H1 (cell line): Measurements from ENCODE around the gene RCBTB1. TPM values are rescaled to one million over a fixed set of nuclear protein-coding genes. Genes with fewer than 3 reads are reported as not detected.

ENCODE experiments used
- CTCF ChIA-PET: fragments of 300-600 bp; sonication (Branson Sonifier 250); formaldehyde crosslinking; loops from one replicate; lab custom pipeline; 2021; ENCODE audit not compliant: partially characterized antibody; lab: Charles Lee
- POLR2A ChIA-PET: fragments of 300-600 bp; sonication (Branson Sonifier 250); formaldehyde crosslinking; loops from one replicate; lab custom pipeline; 2021; ENCODE audit warnings: inconsistent platforms; ENCODE audit not compliant: partially characterized antibody; lab: Charles Lee
- DNase-seq, 2 experiments: peaks; one replicate each; pipeline versions ENCODE4 v3.0.0 to v3.0.0-alpha.2; 2010 to 2022; ENCODE audit warnings: low spot score in 2 of 2, low read depth in 1 of 2, mixed read lengths in 1 of 2
- FAIRE-seq: peaks from 2 replicates; lab custom pipeline; 2011; peaks lifted over from hg19 to GRCh38; lab: Jason Lieb, UNC
- H2AFZ ChIP-seq: 2 replicates; pipeline ENCODE4 v1.8.1; 2012; ENCODE audit warnings: low read length, inconsistent platforms
- H2AK5ac ChIP-seq: 2 replicates; pipeline ENCODE4 v1.6.1; 2013; ENCODE audit warnings: low read depth, low read length
- H2BK120ac ChIP-seq: replicated peaks from 2 replicates; pipeline ENCODE3; 2013; ENCODE audit warnings: low read depth, low read length, inconsistent platforms
- H2BK12ac ChIP-seq: 2 replicates; pipeline ENCODE4 v1.6.1; 2013; ENCODE audit warnings: low read depth, low read length
- H2BK15ac ChIP-seq: 2 replicates; pipeline ENCODE4 v1.6.1; 2013; ENCODE audit warnings: low read length
- H2BK20ac ChIP-seq: 2 replicates; pipeline ENCODE4 v1.6.1; 2013; ENCODE audit warnings: low read length
- H2BK5ac ChIP-seq: 2 replicates; pipeline ENCODE4 v1.6.1; 2013; ENCODE audit warnings: low read depth, low read length
- H3K14ac ChIP-seq: 2 replicates; pipeline ENCODE4 v1.6.1; 2013; ENCODE audit warnings: inconsistent platforms; ENCODE audit not compliant: insufficient read length
- H3K18ac ChIP-seq: 2 replicates; pipeline ENCODE4 v1.6.1; 2013; ENCODE audit warnings: low read length; ENCODE audit errors: extremely low read depth
- H3K23ac ChIP-seq: 2 replicates; pipeline ENCODE4 v1.6.1; 2013; ENCODE audit warnings: inconsistent platforms; ENCODE audit not compliant: insufficient read length
- H3K23me2 ChIP-seq: 2 replicates; pipeline ENCODE4 v1.6.1; 2013; ENCODE audit warnings: low read depth, low read length
- H3K27ac ChIP-seq: 2 replicates; pipeline ENCODE4 v1.6.1; 2011; ENCODE audit warnings: low read depth, low read length, inconsistent platforms
- H3K27me3 ChIP-seq, 4 experiments: replicated peaks in 1 of 4; 1 replicate in 1 of 4; 2 replicates in 3 of 4; pipeline versions ENCODE4 v1.6.1 to v1.8.1; 2011 to 2013; ENCODE audit warnings: low read length in 3 of 4, mild to moderate bottlenecking in 3 of 4, inconsistent platforms in 2 of 4, mixed read lengths in 2 of 4, moderate library complexity in 1 of 4; ENCODE audit not compliant: control insufficient read depth in 3 of 4, insufficient read depth in 3 of 4; ENCODE audit errors: extremely low read depth in 1 of 4
- H3K36me3 ChIP-seq, 4 experiments: 2 replicates each; pipeline versions ENCODE4 v1.6.1 to v1.8.1; 2011 to 2013; ENCODE audit warnings: mild to moderate bottlenecking in 4 of 4, low read length in 3 of 4, moderate library complexity in 2 of 4, control low read depth in 1 of 4, inconsistent platforms in 1 of 4; ENCODE audit not compliant: insufficient read depth in 4 of 4, control insufficient read depth in 2 of 4
- H3K4ac ChIP-seq: replicated peaks from 2 replicates; pipeline ENCODE3; 2013; ENCODE audit warnings: low read length, low read depth, mixed read lengths, inconsistent platforms; ENCODE audit not compliant: insufficient read length
- H3K4me1 ChIP-seq, 4 experiments: replicated peaks in 1 of 4; 1 replicate in 1 of 4; 2 replicates in 3 of 4; pipeline versions ENCODE4 v1.6.1 to v1.8.1; 2011 to 2013; ENCODE audit warnings: low read length in 3 of 4, inconsistent platforms in 2 of 4, mixed read lengths in 1 of 4; ENCODE audit not compliant: insufficient read depth in 4 of 4, control insufficient read depth in 3 of 4
- H3K4me2 ChIP-seq, 2 experiments: 2 replicates each; pipeline versions ENCODE4 v1.6.1 to v1.8.1; 2011 to 2013; ENCODE audit warnings: low read depth in 2 of 2, low read length in 2 of 2, control low read depth in 1 of 2, inconsistent platforms in 1 of 2, mild to moderate bottlenecking in 1 of 2; ENCODE audit not compliant: insufficient read depth in 1 of 2
- H3K4me3 ChIP-seq, 4 experiments: fragments of 200-600, 300-600 bp in 1 of 4; sonication (generic), shearing (Covaris generic), sonication (Bioruptor Twin) in 1 of 4; 2 replicates each; pipeline versions ENCODE4 v1.5.1 to v1.8.1; 2011 to 2016; ENCODE audit warnings: low read length in 4 of 4, low read depth in 3 of 4, control low read depth in 2 of 4, inconsistent platforms in 2 of 4, mild to moderate bottlenecking in 2 of 4, mixed read lengths in 1 of 4, moderate library complexity in 1 of 4; ENCODE audit not compliant: insufficient read depth in 2 of 4; ENCODE audit errors: extremely low read depth in 1 of 4
- H3K56ac ChIP-seq: replicated peaks from 2 replicates; pipeline ENCODE3; 2013; ENCODE audit warnings: low read depth, mild to moderate bottlenecking, mixed read lengths, low read length, inconsistent platforms; ENCODE audit not compliant: insufficient read length
- H3K79me1 ChIP-seq: 2 replicates; pipeline ENCODE4 v1.6.1; 2013; ENCODE audit warnings: low read depth, low read length, control low read depth
- H3K79me2 ChIP-seq, 2 experiments: 2 replicates each; pipeline versions ENCODE4 v1.6.1 to v1.8.1; 2012 to 2013; ENCODE audit warnings: low read length in 2 of 2, mild to moderate bottlenecking in 2 of 2, inconsistent platforms in 1 of 2; ENCODE audit not compliant: insufficient read depth in 2 of 2, control insufficient read depth in 1 of 2
- H3K9ac ChIP-seq, 4 experiments: replicated peaks in 1 of 4; 1 replicate in 1 of 4; 2 replicates in 3 of 4; pipeline versions ENCODE4 v1.6.1 to v1.8.1; 2011 to 2013; ENCODE audit warnings: low read depth in 3 of 4, low read length in 3 of 4, control low read depth in 2 of 4, mild to moderate bottlenecking in 2 of 4, moderate library complexity in 2 of 4, inconsistent platforms in 1 of 4; ENCODE audit errors: extremely low read depth in 1 of 4
- H3K9me3 ChIP-seq, 2 experiments: 2 replicates each; pipeline versions ENCODE4 v1.6.1 to v1.8.1; 2012 to 2013; ENCODE audit warnings: mild to moderate bottlenecking in 2 of 2, moderate library complexity in 2 of 2, control low read depth in 1 of 2, inconsistent platforms in 1 of 2, low read depth in 1 of 2, low read length in 1 of 2, mixed read lengths in 1 of 2; ENCODE audit not compliant: insufficient read depth in 2 of 2
- H4K20me1 ChIP-seq, 2 experiments: replicated peaks in 1 of 2; 2 replicates each; pipeline versions ENCODE3 to v1.8.1; 2011 to 2013; ENCODE audit warnings: inconsistent platforms in 2 of 2, low read length in 2 of 2, mild to moderate bottlenecking in 1 of 2; ENCODE audit not compliant: insufficient read depth in 2 of 2, control insufficient read depth in 1 of 2
- H4K5ac ChIP-seq: 2 replicates; pipeline ENCODE4 v1.6.1; 2013; ENCODE audit warnings: low read length, low read depth, mixed read lengths, inconsistent platforms; ENCODE audit not compliant: insufficient read length
- H4K8ac ChIP-seq: 2 replicates; pipeline ENCODE4 v1.8.0; 2013; ENCODE audit warnings: mild to moderate bottlenecking, moderate library complexity, low read length, inconsistent platforms; ENCODE audit not compliant: insufficient read depth; ENCODE audit errors: extremely low read depth
- H4K91ac ChIP-seq: replicated peaks from 2 replicates; pipeline ENCODE3; 2013; ENCODE audit warnings: low read length, mixed read lengths, inconsistent platforms; ENCODE audit not compliant: insufficient read length
- BCL11A ChIP-seq, 2 experiments: IDR thresholded peaks; one replicate each; pipeline ENCODE4 v1.6.1; 2011; ENCODE audit warnings: low read depth in 2 of 2, low read length in 2 of 2, mild to moderate bottlenecking in 2 of 2
- CHD1 ChIP-seq: IDR thresholded peaks from 2 replicates; pipeline ENCODE4 v1.6.1; 2012; ENCODE audit warnings: low read depth, low read length, improper control_type of control experiment
- JUND ChIP-seq: IDR thresholded peaks from 2 replicates; pipeline ENCODE4 v1.6.1; 2011; ENCODE audit warnings: mild to moderate bottlenecking, improper control_type of control experiment, low read length
- POLR2AphosphoS5 ChIP-seq: IDR thresholded peaks from 2 replicates; pipeline ENCODE4 v1.6.1; 2011; ENCODE audit warnings: low read depth, low read length
- SIRT6 ChIP-seq: IDR thresholded peaks from one replicate; pipeline ENCODE4 v1.7.1; 2012; ENCODE audit warnings: low read length, inconsistent platforms
- SP1 ChIP-seq: IDR thresholded peaks from 2 replicates; pipeline ENCODE4 v1.6.1; 2011; ENCODE audit warnings: low read depth, low read length
- SP2 ChIP-seq: IDR thresholded peaks from 2 replicates; pipeline ENCODE4 v1.6.1; 2012; ENCODE audit warnings: mild to moderate bottlenecking, low read length, inconsistent platforms
- TAF1 ChIP-seq: IDR thresholded peaks from 2 replicates; pipeline ENCODE4 v1.6.1; 2011; ENCODE audit warnings: mild to moderate bottlenecking, low read depth, low read length
- TAF7 ChIP-seq: optimal IDR thresholded peaks from 2 replicates; pipeline ENCODE3; 2011; ENCODE audit warnings: low read depth, mild to moderate bottlenecking, inconsistent platforms, low read length, moderate library complexity, borderline replicate concordance
- WGBS, 2 experiments: shearing (Covaris generic) in 1 of 2; methylation state at CpG; one replicate each; pipeline versions ENCODE4 v1.1.6 to v1.1.7; 2013 to 2015; ENCODE audit warnings: low lambda C conversion rate in 2 of 2, mixed read lengths in 2 of 2, inconsistent platforms in 1 of 2, low coverage in 1 of 2, missing lambda C conversion rate in 1 of 2; ENCODE audit not compliant: insufficient replicate concordance in 2 of 2, insufficient coverage in 1 of 2, insufficient read length in 1 of 2; ENCODE audit errors: extremely low coverage in 1 of 2, missing lambda C conversion rate in 1 of 2; 5-methylcytosine and 5-hydroxymethylcytosine counted together
- polyA plus RNA-seq, 7 experiments: library from polyadenylated mRNA; depleted of rRNA in 3 of 7; stranded (reverse) in 5 of 7; unstranded in 2 of 7; fragments of >200 nt in 5 of 7; fragments of 200-250 nt in 2 of 7; gene quantifications; 1 replicate in 5 of 7; 2 replicates in 1 of 7; 4 replicates in 1 of 7; pipeline versions ENCODE4 v1.2.1 to v1.2.3, GENCODE V29; 2011 to 2013; ENCODE audit warnings: missing spikeins in 2 of 7, mixed read lengths in 2 of 7
- total RNA-seq: library from RNA; stranded (reverse); fragmentation: NEBNext Ultra II Directional; extraction: Animal tissue kit (Norgen Biotek cat#: 25700); gene quantifications from 2 replicates; pipeline ENCODE4 v1.2.1, GENCODE V29; 2021
- TF ChIP-seq, protein P1 (sequence below), 3 experiments: IDR thresholded peaks; 1 replicate in 2 of 3; 2 replicates in 1 of 3; pipeline versions ENCODE4 v1.5.1 to v1.6.1; 2011; ENCODE audit warnings: low read length in 3 of 3, mild to moderate bottlenecking in 3 of 3, inconsistent platforms in 2 of 3, low read depth in 1 of 3, moderate library complexity in 1 of 3; ENCODE audit not compliant: insufficient read depth in 1 of 3; ENCODE audit errors: control extremely low read depth in 1 of 3
- TF ChIP-seq, protein P2 (sequence below): IDR thresholded peaks from 2 replicates; pipeline ENCODE4 v1.6.1; 2012; ENCODE audit warnings: low read length, inconsistent platforms

Gene RCBTB1
- total and polyA plus RNA-seq, 2 of the 8 experiments (the other 6 are each of a cell fraction or from before 2014, with no cell fraction given), result 13.7 to 29.8 TPM

DNA sequence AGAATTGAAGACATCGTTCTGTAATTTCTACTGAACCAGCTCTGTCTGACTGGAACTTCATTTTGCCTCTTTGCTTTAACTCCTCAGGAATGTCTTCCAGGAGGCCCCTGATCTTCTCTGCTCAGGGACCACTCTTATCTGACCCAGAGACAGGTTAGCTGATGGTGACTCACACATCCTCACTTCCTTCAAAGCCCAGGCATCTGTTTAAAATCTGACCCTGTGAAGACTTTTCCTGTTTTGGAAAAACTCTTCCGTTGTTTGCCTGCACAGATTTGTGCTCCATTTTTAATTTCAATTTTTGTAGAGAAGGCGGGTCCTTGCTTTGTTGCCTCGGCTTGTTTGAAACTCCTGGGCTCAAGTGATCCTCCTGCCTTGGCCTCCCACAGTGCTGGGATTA, 44.6 kb upstream of the RCBTB1 start:
- Histone ChIP-seq H3K27ac (no peak overlapping the region; the same call in 1 of the 2 replicates), H2BK5ac (no peak overlapping the region), H3K23ac (no peak overlapping the region), H3K9me3 (no peaks in the 10 kb centered on the region), H3K4me2 (no peak overlapping the region), H3K27me3 (no peaks in the 10 kb centered on the region), H3K9ac (no peak overlapping the region), H4K8ac (no peak overlapping the region), H3K4me1 (peaks cover under 1 to 3% (median 2%) of the 10 kb centered on the region in 4 experiments; a peak in 4 of 7 replicates), H3K36me3 (no peaks in the 10 kb centered on the region), H4K20me1 (no peaks in the 10 kb centered on the region), H2BK120ac (no peak overlapping the region), H4K5ac (no peak overlapping the region), H4K91ac (no peak overlapping the region), H3K56ac (no peak overlapping the region), H3K23me2 (no peaks in the 10 kb centered on the region; the same call in 1 of the 2 replicates), H3K79me2 (no peaks in the 10 kb centered on the region), H2BK15ac (no peak overlapping the region), H3K4me3 (no peak overlapping the region), H3K14ac (no peak overlapping the region), H2AK5ac (no peak overlapping the region), H2BK20ac (no peak overlapping the region), H3K18ac (no peak overlapping the region), H3K4ac (no peak overlapping the region), H2AFZ (no peak overlapping the region), H3K79me1 (no peaks in the 10 kb centered on the region), H2BK12ac (no peak overlapping the region)
- ChIA-PET POLR2A (interaction anchor here (0.9 to 2.4 kb wide), 3 partner anchors 22 to 185 kb away, joined by 3 to 7 read pairs (median 6); partner anchors contain the start of genes CAB39L, EBPL and SETDB2), CTCF (interaction anchor here (1.1 to 2.1 kb wide), 6 partner anchors 11 to 349 kb away, joined by 3 to 6 read pairs (median 4); partner anchors contain the start of gene RCBTB1)
- FAIRE-seq (no peak), DNase-seq (no peak)
- WGBS, 2 experiments, result 91% methylated on average over 4 of the region's 4 CpGs; no CpG with 5 or more reads in 1 of the 2 experiments
- TF ChIP-seq, protein P1, sequence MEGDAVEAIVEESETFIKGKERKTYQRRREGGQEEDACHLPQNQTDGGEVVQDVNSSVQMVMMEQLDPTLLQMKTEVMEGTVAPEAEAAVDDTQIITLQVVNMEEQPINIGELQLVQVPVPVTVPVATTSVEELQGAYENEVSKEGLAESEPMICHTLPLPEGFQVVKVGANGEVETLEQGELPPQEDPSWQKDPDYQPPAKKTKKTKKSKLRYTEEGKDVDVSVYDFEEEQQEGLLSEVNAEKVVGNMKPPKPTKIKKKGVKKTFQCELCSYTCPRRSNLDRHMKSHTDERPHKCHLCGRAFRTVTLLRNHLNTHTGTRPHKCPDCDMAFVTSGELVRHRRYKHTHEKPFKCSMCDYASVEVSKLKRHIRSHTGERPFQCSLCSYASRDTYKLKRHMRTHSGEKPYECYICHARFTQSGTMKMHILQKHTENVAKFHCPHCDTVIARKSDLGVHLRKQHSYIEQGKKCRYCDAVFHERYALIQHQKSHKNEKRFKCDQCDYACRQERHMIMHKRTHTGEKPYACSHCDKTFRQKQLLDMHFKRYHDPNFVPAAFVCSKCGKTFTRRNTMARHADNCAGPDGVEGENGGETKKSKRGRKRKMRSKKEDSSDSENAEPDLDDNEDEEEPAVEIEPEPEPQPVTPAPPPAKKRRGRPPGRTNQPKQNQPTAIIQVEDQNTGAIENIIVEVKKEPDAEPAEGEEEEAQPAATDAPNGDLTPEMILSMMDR (IDR thresholded peaks at IDR 0.05; ENCODE audit: control extremely low read depth in 1 of 3, insufficient read depth in 1 of 3, low read depth in 1 of 3, low read length in 3 of 3), result no peak
- TF ChIP-seq BCL11A (IDR thresholded peaks at IDR 0.05; ENCODE audit: low read depth in 2 of 2, low read length in 2 of 2), result no peak
- TF ChIP-seq SP2, result no peak
- no peak for TF ChIP-seq JUND
- no peak for TF ChIP-seq POLR2AphosphoS5
- TF ChIP-seq, protein P2, sequence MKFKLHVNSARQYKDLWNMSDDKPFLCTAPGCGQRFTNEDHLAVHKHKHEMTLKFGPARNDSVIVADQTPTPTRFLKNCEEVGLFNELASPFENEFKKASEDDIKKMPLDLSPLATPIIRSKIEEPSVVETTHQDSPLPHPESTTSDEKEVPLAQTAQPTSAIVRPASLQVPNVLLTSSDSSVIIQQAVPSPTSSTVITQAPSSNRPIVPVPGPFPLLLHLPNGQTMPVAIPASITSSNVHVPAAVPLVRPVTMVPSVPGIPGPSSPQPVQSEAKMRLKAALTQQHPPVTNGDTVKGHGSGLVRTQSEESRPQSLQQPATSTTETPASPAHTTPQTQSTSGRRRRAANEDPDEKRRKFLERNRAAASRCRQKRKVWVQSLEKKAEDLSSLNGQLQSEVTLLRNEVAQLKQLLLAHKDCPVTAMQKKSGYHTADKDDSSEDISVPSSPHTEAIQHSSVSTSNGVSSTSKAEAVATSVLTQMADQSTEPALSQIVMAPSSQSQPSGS, result no peak
- no peak for TF ChIP-seq TAF7
- no peak for TF ChIP-seq SP1
- no peak for TF ChIP-seq SIRT6
- no peak for TF ChIP-seq CHD1
- no peak for TF ChIP-seq TAF1
